ENCODE results near the gene PTCH1. TPM values are rescaled to one million over a fixed set of nuclear protein-coding genes. Genes with fewer than 3 reads are reported as not detected.

Gene PTCH1
- polyA plus RNA-seq, 3 donors, result not detected

DNA sequence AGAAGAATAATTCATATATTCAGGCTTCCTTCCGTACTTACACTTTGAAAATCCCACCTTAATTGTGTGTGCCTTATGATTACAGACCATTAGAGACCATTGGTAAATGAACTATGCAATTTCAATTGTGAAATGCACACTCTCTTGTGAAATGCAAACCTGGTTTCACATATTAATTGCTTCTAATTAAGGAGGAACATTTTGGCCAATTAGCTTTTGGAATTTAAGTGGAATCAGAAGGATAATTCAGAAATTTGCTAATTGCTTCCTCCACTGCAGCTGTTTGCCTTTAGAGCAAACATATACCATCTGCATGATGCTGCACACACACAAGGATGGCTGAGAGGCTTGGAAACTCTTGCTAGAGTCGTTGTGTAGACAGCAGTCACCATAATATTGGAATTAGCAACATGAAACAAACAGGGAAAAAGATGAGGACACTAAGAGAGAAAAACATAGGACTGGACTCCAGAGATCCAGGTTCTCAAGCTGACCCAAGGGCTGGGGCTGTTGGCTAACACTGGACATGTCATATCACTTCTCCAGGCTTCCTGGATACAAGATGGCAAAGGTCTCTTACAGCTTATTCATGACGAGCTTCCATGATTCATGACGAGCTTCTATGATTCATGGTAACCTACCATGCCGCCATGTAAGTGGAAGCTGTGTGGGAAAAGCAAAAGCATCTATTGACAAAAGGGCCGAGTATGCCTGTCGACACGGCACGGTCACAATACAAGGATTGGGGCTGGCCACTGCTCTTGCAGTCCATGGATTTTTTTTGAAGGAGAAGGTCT lies 78.0 kb downstream of the PTCH1 start:
- Histone ChIP-seq H3K36me3 (replicated peaks in 1 of 2; ENCODE audit: control insufficient read depth in 1 of 2, insufficient read depth in 2 of 2, low read length in 2 of 2) (no peaks in the 10 kb centered on the region), H3K79me2 (ENCODE audit: insufficient read depth, low read length) (no peaks in the 10 kb centered on the region), H3K27me3 (ENCODE audit: control insufficient read depth in 2 of 2, insufficient read depth in 2 of 2, low read length in 2 of 2) (peaks cover 2 to 12% of the 10 kb centered on the region in 2 donors), H3K9me3 (replicated peaks in 1 of 2; ENCODE audit: control insufficient read depth in 1 of 2, insufficient read depth in 1 of 2, low read length in 2 of 2) (peaks cover 0 to 2% of the 10 kb centered on the region in 2 donors), H3K4me2 (replicated peaks; ENCODE audit: extremely low read depth, low read length, poor library complexity, severe bottlenecking) (no peak overlapping the region), H3K27ac (ENCODE audit: low read depth in 1 of 2, low read length in 2 of 2) (no peak overlapping the region), H2AFZ (ENCODE audit: insufficient read depth, low read depth, low read length, poor library complexity, severe bottlenecking) (no peak overlapping the region), H3K4me3 (replicated peaks in 1 of 3; ENCODE audit: low read depth in 2 of 3, low read length in 3 of 3) (no peak overlapping the region), H4K20me1 (ENCODE audit: insufficient read depth, low read length) (no peaks in the 10 kb centered on the region), H3K4me1 (ENCODE audit: control insufficient read depth in 1 of 2, insufficient read depth in 2 of 2, low read length in 2 of 2) (no peaks in the 10 kb centered on the region), H3K9ac (ENCODE audit: insufficient read depth, low read length, poor library complexity, severe bottlenecking) (no peak overlapping the region)
- H3K4me1 Mint-ChIP-seq, result peaks cover 6% of the 10 kb centered on the region
- 92% methylated on average over 4 of the region's 9 CpGs for WGBS (ENCODE audit: insufficient coverage)
- H3K4me3 Mint-ChIP-seq, result no peak overlapping the region
- intact Hi-C loops (cut with micrococcal nuclease), result no loop called here
- TF ChIP-seq, protein P1, sequence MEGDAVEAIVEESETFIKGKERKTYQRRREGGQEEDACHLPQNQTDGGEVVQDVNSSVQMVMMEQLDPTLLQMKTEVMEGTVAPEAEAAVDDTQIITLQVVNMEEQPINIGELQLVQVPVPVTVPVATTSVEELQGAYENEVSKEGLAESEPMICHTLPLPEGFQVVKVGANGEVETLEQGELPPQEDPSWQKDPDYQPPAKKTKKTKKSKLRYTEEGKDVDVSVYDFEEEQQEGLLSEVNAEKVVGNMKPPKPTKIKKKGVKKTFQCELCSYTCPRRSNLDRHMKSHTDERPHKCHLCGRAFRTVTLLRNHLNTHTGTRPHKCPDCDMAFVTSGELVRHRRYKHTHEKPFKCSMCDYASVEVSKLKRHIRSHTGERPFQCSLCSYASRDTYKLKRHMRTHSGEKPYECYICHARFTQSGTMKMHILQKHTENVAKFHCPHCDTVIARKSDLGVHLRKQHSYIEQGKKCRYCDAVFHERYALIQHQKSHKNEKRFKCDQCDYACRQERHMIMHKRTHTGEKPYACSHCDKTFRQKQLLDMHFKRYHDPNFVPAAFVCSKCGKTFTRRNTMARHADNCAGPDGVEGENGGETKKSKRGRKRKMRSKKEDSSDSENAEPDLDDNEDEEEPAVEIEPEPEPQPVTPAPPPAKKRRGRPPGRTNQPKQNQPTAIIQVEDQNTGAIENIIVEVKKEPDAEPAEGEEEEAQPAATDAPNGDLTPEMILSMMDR (IDR thresholded peaks at IDR 0.05), result no peak
- no peaks in the 10 kb centered on the region for H3K36me3 Mint-ChIP-seq
- DNase-seq, result no peak
- peaks cover 5 to 18% (median 8%) of the 10 kb centered on the region in 7 donors for H3K9me3 Mint-ChIP-seq
- H3K27me3 Mint-ChIP-seq (ENCODE audit: low read depth in 3 of 3), result peaks cover 7 to 16% (median 11%) of the 10 kb centered on the region in 3 donors
- H3K27ac Mint-ChIP-seq, result no peak overlapping the region

DNA sequence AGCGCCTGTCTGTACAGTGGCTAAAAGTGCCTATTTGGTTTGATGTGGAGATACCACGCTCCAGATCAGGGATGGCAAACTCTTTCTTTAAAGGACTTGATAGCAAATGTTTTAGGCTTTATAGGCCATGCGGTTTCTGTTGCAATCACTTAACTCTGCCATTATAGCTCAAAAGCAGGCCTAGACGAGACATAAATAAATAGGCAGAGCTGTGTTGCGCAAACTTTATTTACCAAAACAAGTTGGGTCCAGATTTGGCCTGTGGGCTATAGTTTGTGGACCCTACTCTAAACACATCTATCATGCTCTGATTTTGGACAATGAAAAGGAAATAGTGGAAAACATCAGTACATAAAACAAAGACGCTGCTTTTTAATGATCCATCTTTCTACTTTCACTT lies 79.2 kb downstream of the PTCH1 start:
- peaks cover 0 to 2% of the 10 kb centered on the region in 2 donors for H3K9me3 ChIP-seq (replicated peaks in 1 of 2; ENCODE audit: control insufficient read depth in 1 of 2, insufficient read depth in 1 of 2, low read length in 2 of 2)
- H3K79me2 ChIP-seq (ENCODE audit: insufficient read depth, low read length), result no peaks in the 10 kb centered on the region
- Mint-ChIP-seq H3K9me3 (peaks cover 5 to 18% (median 11%) of the 10 kb centered on the region in 7 donors), H3K4me1 (peaks cover 9% of the 10 kb centered on the region), H3K27ac (no peak overlapping the region), H3K27me3 (ENCODE audit: low read depth in 3 of 3) (peaks cover 7 to 16% (median 11%) of the 10 kb centered on the region in 3 donors), H3K36me3 (no peaks in the 10 kb centered on the region), H3K4me3 (no peak overlapping the region)
- no peak overlapping the region for H3K27ac ChIP-seq (ENCODE audit: low read depth in 1 of 2, low read length in 2 of 2)
- no peak for DNase-seq
- H3K4me2 ChIP-seq (replicated peaks; ENCODE audit: extremely low read depth, low read length, poor library complexity, severe bottlenecking), result no peak overlapping the region
- intact Hi-C loops (cut with micrococcal nuclease), result no loop called here
- TF ChIP-seq, protein P1 (IDR thresholded peaks at IDR 0.05), result no peak
- H3K4me3 ChIP-seq (replicated peaks in 1 of 3; ENCODE audit: low read depth in 2 of 3, low read length in 3 of 3), result no peak overlapping the region
- no peak overlapping the region for H3K9ac ChIP-seq (ENCODE audit: insufficient read depth, low read length, poor library complexity, severe bottlenecking)
- H4K20me1 ChIP-seq (ENCODE audit: insufficient read depth, low read length), result no peaks in the 10 kb centered on the region
- H3K4me1 ChIP-seq (ENCODE audit: control insufficient read depth in 1 of 2, insufficient read depth in 2 of 2, low read length in 2 of 2), result no peaks in the 10 kb centered on the region
- no peaks in the 10 kb centered on the region for H3K36me3 ChIP-seq (replicated peaks in 1 of 2; ENCODE audit: control insufficient read depth in 1 of 2, insufficient read depth in 2 of 2, low read length in 2 of 2)
- 93% methylated on average over 2 of the region's 6 CpGs for WGBS (ENCODE audit: insufficient coverage)
- H3K27me3 ChIP-seq (ENCODE audit: control insufficient read depth in 2 of 2, insufficient read depth in 2 of 2, low read length in 2 of 2), result peaks cover 2 to 12% of the 10 kb centered on the region in 2 donors
- H2AFZ ChIP-seq (ENCODE audit: insufficient read depth, low read depth, low read length, poor library complexity, severe bottlenecking), result no peak overlapping the region

Measured in CD14-positive monocyte (primary cell).